Measurements from ENCODE around the gene HOXB3.

- TF ChIP-seq POLR2A (IDR thresholded peaks at IDR 0.05): no peak
- no peak for TF ChIP-seq CTCF (IDR thresholded peaks at IDR 0.05)
- no peak for TF ChIP-seq POLR2AphosphoS5 (IDR thresholded peaks at IDR 0.05)
- no peak for TF ChIP-seq EP300 (IDR thresholded peaks at IDR 0.05; ENCODE audit: low read depth)
Observed at GRCh38 chr17:48571024-48571818, 18.8 kb downstream of the HOXB3 start.

Data from transverse colon (tissue), 4 donors.